Neural cell (in vitro differentiated cells): ENCODE results near the gene XPR1. TPM values are rescaled to one million over a fixed set of nuclear protein-coding genes. Genes with fewer than 3 reads are reported as not detected.

Source experiments
- H2AFZ ChIP-seq: fragments of 200-600, 300-800 bp; sonication (generic), shearing (Covaris generic); 2 replicates; pipeline ENCODE4 v1.6.0; 2014; ENCODE audit warnings: low read depth, mild to moderate bottlenecking, antibody characterized with exemption, low read length, moderate library complexity
- H3F3A ChIP-seq: fragments of 200-600 bp; shearing (Covaris generic); 2 replicates; pipeline ENCODE4 v1.6.1; 2016; ENCODE audit warnings: mild to moderate bottlenecking, moderate library complexity, mixed read lengths, antibody characterized with exemption, low read length; ENCODE audit not compliant: insufficient read depth, poor library complexity, severe bottlenecking
- H3K27ac ChIP-seq: fragments of 200-600, 300-800 bp; sonication (generic), shearing (Covaris generic); 2 replicates; pipeline ENCODE4 v1.5.1; 2014; ENCODE audit warnings: mild to moderate bottlenecking, low read length, moderate library complexity
- H3K27me3 ChIP-seq: fragments of 300-800, 200-600 bp; sonication (generic), shearing (Covaris generic); 2 replicates; pipeline ENCODE4 v1.6.0; 2014; ENCODE audit warnings: mild to moderate bottlenecking, low read depth, low read length, moderate library complexity; ENCODE audit not compliant: insufficient read depth
- H3K36me3 ChIP-seq: fragments of 300-800, 200-600 bp; sonication (generic), shearing (Covaris generic); 2 replicates; pipeline ENCODE4 v1.5.1; 2014; ENCODE audit warnings: mild to moderate bottlenecking, antibody characterized with exemption, low read length, moderate library complexity; ENCODE audit not compliant: insufficient read depth
- H3K4me2 ChIP-seq: fragments of 300-800, 200-600 bp; sonication (generic), shearing (Covaris generic); 2 replicates; pipeline ENCODE4 v1.6.0; 2014; ENCODE audit warnings: mild to moderate bottlenecking, low read length
- H3K4me3 ChIP-seq: fragments of 300-800, 200-600 bp; sonication (generic), shearing (Covaris generic); 2 replicates; pipeline ENCODE4 v1.5.1; 2014; ENCODE audit warnings: mild to moderate bottlenecking, low read length, moderate library complexity
- H3K79me2 ChIP-seq: fragments of 200-600 bp; shearing (Covaris generic); replicated peaks from 2 replicates; pipeline ENCODE4 v1.6.0; 2014; ENCODE audit warnings: mild to moderate bottlenecking, low read length, moderate library complexity; ENCODE audit not compliant: insufficient read depth
- H3K9ac ChIP-seq: fragments of 300-800, 200-600 bp; sonication (generic), shearing (Covaris generic); 2 replicates; pipeline ENCODE4 v1.6.1; 2016; ENCODE audit warnings: mild to moderate bottlenecking, low read length, mixed read lengths
- H3K9me2 ChIP-seq: fragments of 200-600 bp; shearing (Covaris generic); 2 replicates; pipeline ENCODE4 v1.6.1; 2016; ENCODE audit warnings: mild to moderate bottlenecking, low read length, mixed read lengths; ENCODE audit not compliant: insufficient read depth
- H3K9me3 ChIP-seq: fragments of 200-600, 300-800 bp; sonication (generic), shearing (Covaris generic); 2 replicates; pipeline ENCODE4 v1.6.1; 2016; ENCODE audit warnings: mild to moderate bottlenecking, mixed run types, low read length, moderate library complexity, mixed read lengths
- H4K20me1 ChIP-seq: fragments of 200-600 bp; shearing (Covaris generic); 2 replicates; pipeline ENCODE4 v1.6.1; 2016; ENCODE audit warnings: mild to moderate bottlenecking, mixed run types; ENCODE audit not compliant: insufficient read depth
- CTCF ChIP-seq: fragments of 450-650 bp; IDR thresholded peaks from 2 replicates; pipeline ENCODE4 v1.5.1; 2014; ENCODE audit warnings: antibody characterized with exemption, mild to moderate bottlenecking, moderate library complexity; ENCODE audit not compliant: poor library complexity, severe bottlenecking
- EP300 ChIP-seq: fragments of 450-650 bp; conservative IDR thresholded peaks from 2 replicates; pipeline ENCODE4 v1.6.1; 2014; ENCODE audit warnings: antibody characterized with exemption, mild to moderate bottlenecking, moderate library complexity; ENCODE audit not compliant: poor library complexity, severe bottlenecking
- EZH2 ChIP-seq: fragments of 200-600, 300-800 bp; shearing (Covaris generic), sonication (generic); IDR thresholded peaks from 2 replicates; pipeline ENCODE4 v1.6.1; 2014; ENCODE audit warnings: antibody characterized with exemption, low read length, borderline replicate concordance, mild to moderate bottlenecking; ENCODE audit not compliant: insufficient read depth, poor library complexity, severe bottlenecking
- MXI1 ChIP-seq: fragments of 450-650 bp; conservative IDR thresholded peaks from 2 replicates; pipeline ENCODE4 v1.6.1; 2014; ENCODE audit warnings: antibody characterized with exemption, mild to moderate bottlenecking; ENCODE audit not compliant: poor library complexity, severe bottlenecking
- POLR2AphosphoS5 ChIP-seq: IDR thresholded peaks from 2 replicates; pipeline ENCODE4 v1.6.1; 2012
- RAD21 ChIP-seq: fragments of 450-650 bp; conservative IDR thresholded peaks from 2 replicates; pipeline ENCODE4 v1.6.1; 2014; ENCODE audit warnings: antibody characterized with exemption, mild to moderate bottlenecking, moderate library complexity
- REST ChIP-seq: IDR thresholded peaks from 2 replicates; pipeline ENCODE4 v1.6.1; 2012; ENCODE audit warnings: borderline replicate concordance
- SMC3 ChIP-seq: fragments of 450-650 bp; conservative IDR thresholded peaks from 2 replicates; pipeline ENCODE4 v1.6.1; 2014; ENCODE audit warnings: antibody characterized with exemption, mild to moderate bottlenecking, moderate library complexity; ENCODE audit not compliant: poor library complexity
- TAF1 ChIP-seq: IDR thresholded peaks from 2 replicates; pipeline ENCODE4 v1.6.1; 2012; ENCODE audit warnings: low read depth
- polyA plus RNA-seq: library from polyadenylated mRNA; depleted of rRNA; stranded (reverse); fragments of >200 nt; gene quantifications from 2 replicates; pipeline ENCODE4 v1.2.3, GENCODE V29; 2014

Gene XPR1
- polyA plus RNA-seq, 1 donor from 2014 or later, result 185 TPM

GRCh38 chr1:180884588-180885300 is 252.9 kb downstream of the XPR1 start:
- H3K9ac ChIP-seq, result no peak overlapping the region

GRCh38 chr1:180886338-180886737 is 254.5 kb downstream of the XPR1 start:
- no peaks in the 10 kb centered on the region for H4K20me1 ChIP-seq
- H3K9me3 ChIP-seq, result no peaks in the 10 kb centered on the region
- no peak overlapping the region for H3K27ac ChIP-seq
- no peaks in the 10 kb centered on the region for H3K36me3 ChIP-seq
- H3K27me3 ChIP-seq, result no peaks in the 10 kb centered on the region
- no peak overlapping the region for H3K9ac ChIP-seq
- H3K9me2 ChIP-seq, result no peaks in the 10 kb centered on the region
- no peak overlapping the region for H3K4me2 ChIP-seq
- no peak overlapping the region for H3K4me3 ChIP-seq
- no peaks in the 10 kb centered on the region for H3K79me2 ChIP-seq
- H3F3A ChIP-seq, result no peaks in the 10 kb centered on the region
- no peak for TF ChIP-seq REST
- TF ChIP-seq SMC3, result no peak
- H2AFZ ChIP-seq, result no peak overlapping the region

More at GRCh38 chr1:180884588-180885300, 252.9 kb downstream of the XPR1 start:
- Histone ChIP-seq H3K4me3 (no peak overlapping the region), H3K27ac (no peak overlapping the region), H2AFZ (no peak overlapping the region), H3K79me2 (no peaks in the 10 kb centered on the region), H3K9me2 (no peaks in the 10 kb centered on the region), H3K9me3 (no peaks in the 10 kb centered on the region), H3K36me3 (no peaks in the 10 kb centered on the region), H3F3A (no peaks in the 10 kb centered on the region), H4K20me1 (no peaks in the 10 kb centered on the region), H3K27me3 (no peaks in the 10 kb centered on the region), H3K4me2 (no peak overlapping the region)
- no peak for TF ChIP-seq RAD21
- no peak for TF ChIP-seq TAF1
- TF ChIP-seq SMC3, result no peak
- TF ChIP-seq REST, result no peak
- TF ChIP-seq MXI1, result no peak
- TF ChIP-seq POLR2AphosphoS5, result no peak
- no peak for TF ChIP-seq EP300
- no peak for TF ChIP-seq EZH2
- TF ChIP-seq CTCF, result no peak
